Fibroblast of lung (primary cell): ENCODE results near the gene PIP4K2A. TPM values are rescaled to one million over a fixed set of nuclear protein-coding genes. Genes with fewer than 3 reads are reported as not detected.

Experiments used
- DNase-seq, 2 donors: peaks; one replicate each; pipeline versions ENCODE4 v3.0.0 to v3.0.0-alpha.2; 2010; ENCODE audit warnings: low read depth in 2 of 2
- H2AFZ ChIP-seq: 2 replicates; pipeline ENCODE4 v1.5.1; 2012; ENCODE audit warnings: low read length, control low read depth, inconsistent platforms
- H3K27ac ChIP-seq: 2 replicates; pipeline ENCODE4 v1.5.1; 2011; ENCODE audit warnings: low read length, control low read depth; ENCODE audit not compliant: insufficient read depth
- H3K27me3 ChIP-seq: 2 replicates; pipeline ENCODE4 v1.5.1; 2011; ENCODE audit warnings: mild to moderate bottlenecking, low read length; ENCODE audit not compliant: control insufficient read depth, insufficient read depth
- H3K36me3 ChIP-seq: 2 replicates; pipeline ENCODE4 v1.5.1; 2011; ENCODE audit warnings: low read length; ENCODE audit not compliant: control insufficient read depth, insufficient read depth
- H3K4me1 ChIP-seq: 2 replicates; pipeline ENCODE4 v1.5.1; 2011; ENCODE audit warnings: low read length; ENCODE audit not compliant: control insufficient read depth, insufficient read depth; ENCODE audit errors: extremely low read depth
- H3K4me2 ChIP-seq: 2 replicates; pipeline ENCODE4 v1.5.1; 2011; ENCODE audit warnings: low read length, control low read depth; ENCODE audit not compliant: insufficient read depth; ENCODE audit errors: extremely low read depth
- H3K4me3 ChIP-seq, 4 experiments: fragments of 200-600 bp in 1 of 4; sonication (generic) in 1 of 4; replicated peaks in 1 of 4; 2 replicates each; pipeline ENCODE4 v1.5.1; 2011 to 2016; ENCODE audit warnings: low read length in 4 of 4, low read depth in 3 of 4, mild to moderate bottlenecking in 3 of 4, control low read depth in 2 of 4, inconsistent platforms in 1 of 4, mixed read lengths in 1 of 4; ENCODE audit not compliant: insufficient read depth in 1 of 4; ENCODE audit errors: control extremely low read depth in 1 of 4
- H3K79me2 ChIP-seq: 2 replicates; pipeline ENCODE4 v1.5.1; 2012; ENCODE audit warnings: mild to moderate bottlenecking, low read length, inconsistent platforms; ENCODE audit not compliant: control insufficient read depth, insufficient read depth
- H3K9ac ChIP-seq: 2 replicates; pipeline ENCODE4 v1.5.1; 2011; ENCODE audit warnings: mild to moderate bottlenecking, low read length, control low read depth; ENCODE audit not compliant: insufficient read depth
- H3K9me3 ChIP-seq: 2 replicates; pipeline ENCODE4 v1.5.1; 2012; ENCODE audit warnings: low read depth, low read length; ENCODE audit not compliant: control insufficient read depth, insufficient read depth
- H4K20me1 ChIP-seq: 2 replicates; pipeline ENCODE4 v1.5.1; 2011; ENCODE audit warnings: low read length; ENCODE audit not compliant: control insufficient read depth, insufficient read depth; ENCODE audit errors: extremely low read depth
- EZH2 ChIP-seq: IDR thresholded peaks from 2 replicates; pipeline ENCODE4 v1.5.1; 2012; ENCODE audit warnings: low read length, control low read depth, mild to moderate bottlenecking; ENCODE audit errors: missing control alignments
- polyA minus RNA-seq: library from RNA; depleted of rRNA, polyadenylated mRNA; stranded (reverse); fragments of >200 nt; gene quantifications from 2 replicates; pipeline ENCODE4 v1.2.3, GENCODE V29; 2011; ENCODE audit warnings: low replicate concordance
- polyA plus RNA-seq, 2 donors: library from polyadenylated mRNA; depleted of rRNA in 1 of 2; stranded (reverse) in 1 of 2; unstranded in 1 of 2; fragments of >200 nt; gene quantifications; 2 replicates each; pipeline ENCODE4 v1.2.1, GENCODE V29; 2011 to 2012; ENCODE audit warnings: missing spikeins in 1 of 2
- total RNA-seq: library from RNA; depleted of rRNA; stranded (reverse); fragments of >200 nt; gene quantifications from 2 replicates; pipeline ENCODE4 v1.2.1, GENCODE V29; 2014
- TF ChIP-seq, protein P1 (sequence below), 2 donors: IDR thresholded peaks in 1 of 2; conservative IDR thresholded peaks in 1 of 2; 1 replicate in 1 of 2; 2 replicates in 1 of 2; pipeline ENCODE4 v1.5.1; 2011 to 2012; ENCODE audit warnings: low read length in 2 of 2, control low read depth in 1 of 2, inconsistent platforms in 1 of 2, low read depth in 1 of 2, mild to moderate bottlenecking in 1 of 2

Gene PIP4K2A
- total RNA-seq (37.5 and 40.0 TPM in 2 replicates), polyA plus RNA-seq (28.5 and 30.2 TPM in 2 replicates), polyA minus RNA-seq (13.2 and 22.3 TPM in 2 replicates)
- 26.2 and 32.8 TPM in 2 replicates for polyA plus RNA-seq (2012)

DNA sequence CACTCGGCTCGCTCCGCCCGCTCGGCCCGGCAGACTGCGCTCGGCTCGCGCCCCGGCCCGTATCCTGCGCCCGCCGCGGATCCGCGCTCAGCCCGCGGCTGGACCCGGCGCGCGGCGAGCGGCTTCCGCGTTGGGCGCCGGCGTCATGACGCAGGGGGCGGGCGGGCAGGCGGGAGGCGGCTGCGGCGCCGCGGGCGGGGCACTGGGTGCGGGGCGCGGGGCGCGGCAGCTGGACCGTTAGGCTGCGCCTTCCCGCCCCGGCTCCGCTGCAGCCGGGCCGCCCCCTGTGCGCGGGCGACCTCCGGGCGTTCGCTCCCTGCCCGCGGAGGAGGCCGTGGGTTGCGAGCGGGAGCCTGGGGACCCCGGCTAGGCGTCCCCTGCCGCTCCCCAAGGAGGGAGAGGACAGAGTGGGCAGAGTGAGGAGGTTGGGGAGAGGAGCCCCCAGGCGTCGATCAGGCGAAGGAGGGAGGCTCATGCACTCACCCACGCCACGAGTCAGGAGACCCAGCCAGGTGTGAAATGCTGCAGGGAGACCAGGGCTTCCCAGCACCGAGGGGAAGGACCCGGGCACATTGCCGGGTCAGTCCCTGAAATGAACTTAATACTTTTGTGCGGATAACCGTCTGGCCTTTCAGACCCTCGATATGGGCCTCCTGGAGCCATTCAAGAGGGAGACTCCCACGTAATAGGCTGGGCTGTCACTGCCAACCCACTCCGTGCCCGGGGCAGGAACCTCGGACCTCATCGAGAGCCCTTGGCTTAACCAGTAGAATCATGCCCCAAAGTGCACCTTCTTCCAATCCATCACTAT lies at the start of gene PIP4K2A:
Gene PIP4K2A (minus strand): TSS at position 100 of the 811 bp plus-strand sequence. CDS start 252 bp downstream, outside the sequence.
- Histone ChIP-seq H3K79me2 (peaks cover 40% of the 10 kb centered on the region), H3K9ac (peak within 1 kb of the TSS; percentile 65), H3K27me3 (no peaks in the 10 kb centered on the region), H3K27ac (peak within 1 kb of the TSS; percentile 80), H3K4me2 (peak within 1 kb of the TSS; percentile 88), H3K36me3 (no peaks in the 10 kb centered on the region), H2AFZ (peak within 1 kb of the TSS; percentile 87), H4K20me1 (no peaks in the 10 kb centered on the region), H3K4me1 (no peaks in the 10 kb centered on the region), H3K9me3 (no peaks in the 10 kb centered on the region), H3K4me3 (peak within 1 kb of the TSS; percentile 81 to 84 (median 84))
- no peak for TF ChIP-seq EZH2
- TF ChIP-seq, protein P1, sequence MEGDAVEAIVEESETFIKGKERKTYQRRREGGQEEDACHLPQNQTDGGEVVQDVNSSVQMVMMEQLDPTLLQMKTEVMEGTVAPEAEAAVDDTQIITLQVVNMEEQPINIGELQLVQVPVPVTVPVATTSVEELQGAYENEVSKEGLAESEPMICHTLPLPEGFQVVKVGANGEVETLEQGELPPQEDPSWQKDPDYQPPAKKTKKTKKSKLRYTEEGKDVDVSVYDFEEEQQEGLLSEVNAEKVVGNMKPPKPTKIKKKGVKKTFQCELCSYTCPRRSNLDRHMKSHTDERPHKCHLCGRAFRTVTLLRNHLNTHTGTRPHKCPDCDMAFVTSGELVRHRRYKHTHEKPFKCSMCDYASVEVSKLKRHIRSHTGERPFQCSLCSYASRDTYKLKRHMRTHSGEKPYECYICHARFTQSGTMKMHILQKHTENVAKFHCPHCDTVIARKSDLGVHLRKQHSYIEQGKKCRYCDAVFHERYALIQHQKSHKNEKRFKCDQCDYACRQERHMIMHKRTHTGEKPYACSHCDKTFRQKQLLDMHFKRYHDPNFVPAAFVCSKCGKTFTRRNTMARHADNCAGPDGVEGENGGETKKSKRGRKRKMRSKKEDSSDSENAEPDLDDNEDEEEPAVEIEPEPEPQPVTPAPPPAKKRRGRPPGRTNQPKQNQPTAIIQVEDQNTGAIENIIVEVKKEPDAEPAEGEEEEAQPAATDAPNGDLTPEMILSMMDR (conservative IDR thresholded peaks at IDR 0.05 in 1 of 2, IDR thresholded peaks at IDR 0.05 in 1 of 2; ENCODE audit: low read depth in 1 of 2, low read length in 2 of 2) = no peak
- DNase-seq = peak; percentile 68 to 76

- Histone ChIP-seq H4K20me1 (no peaks in the 10 kb centered on the region), H3K27ac (no peak overlapping the region), H2AFZ (no peak overlapping the region), H3K4me2 (no peak overlapping the region), H3K27me3 (no peaks in the 10 kb centered on the region), H3K79me2 (no peaks in the 10 kb centered on the region), H3K4me1 (no peaks in the 10 kb centered on the region), H3K9me3 (no peaks in the 10 kb centered on the region), H3K36me3 (no peaks in the 10 kb centered on the region), H3K9ac (no peak overlapping the region), H3K4me3 (no peak overlapping the region)
- no peak for DNase-seq
- TF ChIP-seq, protein P1 (conservative IDR thresholded peaks at IDR 0.05 in 1 of 2, IDR thresholded peaks at IDR 0.05 in 1 of 2; ENCODE audit: low read depth in 1 of 2, low read length in 2 of 2) = no peak
- no peak for TF ChIP-seq EZH2
These were observed 47.3 kb upstream of the PIP4K2A start for GRCh38 chr10:22761569-22762220.

DNA sequence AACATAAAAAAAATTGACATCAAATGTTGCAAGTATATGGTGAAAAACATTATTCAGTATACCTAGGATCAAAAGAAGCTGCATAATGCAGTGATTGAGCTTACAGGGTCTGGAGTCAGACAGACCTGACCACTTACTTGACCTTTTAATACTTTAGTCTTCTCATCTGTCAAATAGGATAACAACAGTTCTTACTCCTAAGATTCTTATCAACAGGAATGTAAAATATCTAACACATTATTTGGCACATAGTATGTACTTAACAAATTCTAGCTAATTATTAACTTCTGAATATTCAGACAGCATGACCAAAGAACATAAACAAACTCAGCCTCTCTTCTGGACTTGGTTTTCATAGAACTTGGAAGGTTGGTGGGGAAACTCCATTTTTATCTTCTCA lies 45.6 kb upstream of the PIP4K2A start:
- DNase-seq = peak in 1 of 2 donors; percentile 3
- Histone ChIP-seq H3K4me1 (no peaks in the 10 kb centered on the region), H3K27ac (no peak overlapping the region), H2AFZ (no peak overlapping the region), H3K9ac (no peak overlapping the region), H3K9me3 (no peaks in the 10 kb centered on the region), H4K20me1 (no peaks in the 10 kb centered on the region), H3K36me3 (no peaks in the 10 kb centered on the region), H3K27me3 (no peaks in the 10 kb centered on the region), H3K4me2 (no peak overlapping the region), H3K4me3 (no peak overlapping the region), H3K79me2 (no peaks in the 10 kb centered on the region)
- TF ChIP-seq, protein P1 (conservative IDR thresholded peaks at IDR 0.05 in 1 of 2, IDR thresholded peaks at IDR 0.05 in 1 of 2; ENCODE audit: low read depth in 1 of 2, low read length in 2 of 2) = no peak
- no peak for TF ChIP-seq EZH2
